Measurements from ENCODE around the gene GOLIM4. TPM values are rescaled to one million over a fixed set of nuclear protein-coding genes. Genes with fewer than 3 reads are reported as not detected.

The GOLIM4 gene
- total and polyA plus RNA-seq, 12 donors, result 6.5 to 25.2 (median 17.0) TPM

- 69 to 81% (median 78%) methylated on average over 6 of the region's 6 CpGs for WGBS, 4 donors
- Histone ChIP-seq H3K4me3 (no peak overlapping the region), H3K4me1 (replicated peaks in 1 of 2) (no peaks in the 10 kb centered on the region), H3K36me3 (replicated peaks in 1 of 2) (no peaks in the 10 kb centered on the region), H3K27ac (no peak overlapping the region), H3K27me3 (peaks cover 6% of the 10 kb centered on the region), H3K9me3 (replicated peaks in 1 of 3) (no peaks in the 10 kb centered on the region)
- TF ChIP-seq, protein P1, sequence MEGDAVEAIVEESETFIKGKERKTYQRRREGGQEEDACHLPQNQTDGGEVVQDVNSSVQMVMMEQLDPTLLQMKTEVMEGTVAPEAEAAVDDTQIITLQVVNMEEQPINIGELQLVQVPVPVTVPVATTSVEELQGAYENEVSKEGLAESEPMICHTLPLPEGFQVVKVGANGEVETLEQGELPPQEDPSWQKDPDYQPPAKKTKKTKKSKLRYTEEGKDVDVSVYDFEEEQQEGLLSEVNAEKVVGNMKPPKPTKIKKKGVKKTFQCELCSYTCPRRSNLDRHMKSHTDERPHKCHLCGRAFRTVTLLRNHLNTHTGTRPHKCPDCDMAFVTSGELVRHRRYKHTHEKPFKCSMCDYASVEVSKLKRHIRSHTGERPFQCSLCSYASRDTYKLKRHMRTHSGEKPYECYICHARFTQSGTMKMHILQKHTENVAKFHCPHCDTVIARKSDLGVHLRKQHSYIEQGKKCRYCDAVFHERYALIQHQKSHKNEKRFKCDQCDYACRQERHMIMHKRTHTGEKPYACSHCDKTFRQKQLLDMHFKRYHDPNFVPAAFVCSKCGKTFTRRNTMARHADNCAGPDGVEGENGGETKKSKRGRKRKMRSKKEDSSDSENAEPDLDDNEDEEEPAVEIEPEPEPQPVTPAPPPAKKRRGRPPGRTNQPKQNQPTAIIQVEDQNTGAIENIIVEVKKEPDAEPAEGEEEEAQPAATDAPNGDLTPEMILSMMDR (IDR thresholded peaks at IDR 0.05), result no peak
- no peak for TF ChIP-seq POLR2A (IDR thresholded peaks at IDR 0.05)
- no peak for DNase-seq
- intact Hi-C loops (cut with DNase I), result no loop called here
Observed at GRCh38 chr3:167991213-167991612, 104.5 kb downstream of the GOLIM4 start.

GRCh38 chr3:167989999-167990398 lies 105.7 kb downstream of the GOLIM4 start:
- DNase-seq, result no peak
- no peaks in the 10 kb centered on the region for H3K36me3 ChIP-seq (replicated peaks in 1 of 2)

DNA sequence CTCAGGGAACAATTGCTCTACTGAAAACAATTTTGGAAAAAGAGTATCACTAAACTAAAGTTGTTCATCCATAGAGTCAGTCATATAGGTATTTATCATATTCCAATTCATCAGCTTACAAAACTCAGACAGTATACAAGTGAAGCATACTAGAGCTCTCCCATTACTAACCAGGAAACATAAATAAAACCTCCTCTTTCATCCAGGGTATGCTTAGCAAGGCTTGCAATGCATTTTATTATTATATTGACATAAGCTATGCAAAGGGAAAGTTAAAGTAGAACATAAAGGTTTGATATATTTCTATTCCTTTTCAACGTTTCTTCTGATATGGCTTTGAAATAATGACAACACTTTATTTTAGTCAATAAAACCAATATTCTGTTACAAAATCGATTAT lies 106.7 kb downstream of the GOLIM4 start:
- H3K27me3 ChIP-seq, result peaks cover 6% of the 10 kb centered on the region
- no peaks in the 10 kb centered on the region for H3K36me3 ChIP-seq (replicated peaks in 1 of 2)
- H3K9me3 ChIP-seq (replicated peaks in 1 of 3), result no peaks in the 10 kb centered on the region
- intact Hi-C loops (cut with DNase I), result no loop called here
- 30 to 47% (median 43%) methylated on average over 2 of the region's 2 CpGs for WGBS, 4 donors
- H3K27ac ChIP-seq, result no peak overlapping the region
- DNase-seq, result no peak
- TF ChIP-seq, protein P1 (IDR thresholded peaks at IDR 0.05), result no peak
- no peak for TF ChIP-seq POLR2A (IDR thresholded peaks at IDR 0.05)
- H3K4me3 ChIP-seq, result no peak overlapping the region
- H3K4me1 ChIP-seq (replicated peaks in 1 of 2), result no peaks in the 10 kb centered on the region

More at GRCh38 chr3:167989999-167990398, 105.7 kb downstream of the GOLIM4 start:
- Histone ChIP-seq H3K9me3 (replicated peaks in 1 of 3) (no peaks in the 10 kb centered on the region), H3K27me3 (peaks cover 6% of the 10 kb centered on the region), H3K4me1 (replicated peaks in 1 of 2) (no peaks in the 10 kb centered on the region), H3K4me3 (no peak overlapping the region), H3K27ac (no peak overlapping the region)
- intact Hi-C loops (cut with DNase I), result no loop called here
- TF ChIP-seq, protein P1 (IDR thresholded peaks at IDR 0.05), result no peak
- no peak for TF ChIP-seq POLR2A (IDR thresholded peaks at IDR 0.05)
- 78 to 92% (median 81%) methylated on average over 6 of the region's 6 CpGs for WGBS, 4 donors

DNA sequence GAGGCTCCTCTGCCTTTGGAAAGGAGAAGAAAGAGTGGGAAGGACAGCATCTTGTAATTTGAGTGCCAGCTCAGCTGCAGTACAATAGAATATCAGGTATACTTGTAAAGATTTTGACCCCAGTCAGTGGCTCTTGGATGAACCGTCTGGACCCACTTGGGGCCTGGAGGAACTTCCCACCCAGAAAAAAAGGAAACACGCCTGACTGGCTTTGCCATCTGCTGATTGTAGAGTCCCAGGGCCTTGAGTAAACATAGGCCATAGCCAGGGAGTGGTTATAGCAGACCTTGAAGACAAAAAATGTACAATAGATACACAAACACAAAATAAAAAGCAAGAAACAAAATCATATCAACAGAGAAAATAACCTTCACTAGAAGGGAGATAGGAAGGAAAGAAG lies 112.1 kb downstream of the GOLIM4 start:
- H3K27me3 ChIP-seq, result no peaks in the 10 kb centered on the region
- WGBS, 4 donors, result 59 to 82% (median 70%) methylated on average over 2 of the region's 2 CpGs
- no peak for TF ChIP-seq POLR2A (IDR thresholded peaks at IDR 0.05)
- TF ChIP-seq, protein P1 (IDR thresholded peaks at IDR 0.05), result no peak
- H3K4me1 ChIP-seq (replicated peaks in 1 of 2), result no peaks in the 10 kb centered on the region
- H3K4me3 ChIP-seq, result no peak overlapping the region
- DNase-seq, result no peak
- no peak overlapping the region for H3K27ac ChIP-seq
- intact Hi-C loops (cut with DNase I), result no loop called here
- H3K36me3 ChIP-seq (replicated peaks in 1 of 2), result no peaks in the 10 kb centered on the region
- H3K9me3 ChIP-seq (replicated peaks in 1 of 3), result no peaks in the 10 kb centered on the region
